Nucleus accumbens (tissue), 56 donors: ENCODE measurements around the gene FOXO3.
A peak's percentile ranks its signal among the peaks of the same experiment; 100 is the strongest.

Source experiments
- DNase-seq, 56 donors: peaks; one replicate each; lab custom pipeline; 2025; lab: John Stamatoyannopoulos, UW

The FOXO3 gene

DNA sequence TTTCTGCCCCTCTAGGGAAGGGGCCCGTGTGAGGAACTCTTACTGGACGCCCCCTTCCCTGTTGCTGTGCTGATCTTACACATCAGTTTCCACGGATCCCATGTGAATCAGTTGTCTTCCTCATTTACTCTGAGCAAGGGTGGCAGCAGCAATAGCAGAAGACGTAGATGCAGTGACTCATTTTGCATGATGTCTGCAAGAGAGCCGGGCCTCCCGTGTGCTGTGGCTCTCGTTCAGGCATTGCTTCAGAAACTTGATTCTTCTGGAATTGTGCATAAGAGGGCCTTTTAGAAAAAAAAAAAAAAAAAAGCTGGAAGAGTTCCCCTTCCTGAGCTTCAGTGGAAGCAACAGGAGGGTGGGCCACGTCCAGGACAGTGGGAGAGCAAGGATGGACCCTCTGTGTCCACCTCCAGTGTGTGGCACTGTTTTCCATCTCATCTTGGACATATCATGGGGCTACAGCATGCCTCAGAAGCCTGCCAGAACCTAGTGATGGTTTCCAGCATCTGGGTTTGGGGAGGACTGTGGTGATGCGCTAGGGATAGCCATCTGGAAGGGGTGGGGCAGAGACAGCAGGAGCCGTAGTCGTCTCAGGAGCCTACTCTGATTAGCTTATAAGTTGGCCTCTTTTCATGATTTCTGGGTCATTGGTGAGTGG lies 62.1 kb downstream of the FOXO3 start:
- peak in 22 of 56 donors; percentile 5 to 64 (median 30) for DNase-seq

DNA sequence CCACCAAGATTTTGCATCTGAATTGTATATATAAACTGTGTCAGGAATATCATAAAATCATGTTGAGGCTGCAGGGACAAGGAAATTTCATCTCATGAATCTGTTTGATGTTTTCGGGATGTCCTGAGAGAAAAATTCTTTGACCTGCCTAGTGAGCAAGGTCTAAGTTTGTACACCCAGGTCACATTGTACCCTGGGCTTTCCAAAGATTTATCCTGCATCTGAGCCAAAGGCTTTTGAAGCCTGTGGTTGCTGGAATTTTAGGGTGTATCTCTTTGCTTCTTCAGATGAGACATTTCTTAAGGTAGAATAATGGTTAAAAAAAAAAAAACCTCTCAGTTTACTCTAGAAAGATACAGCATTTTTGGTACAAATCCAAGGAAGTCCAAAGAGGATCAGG lies 63.3 kb downstream of the FOXO3 start:
- no peak for DNase-seq

DNA sequence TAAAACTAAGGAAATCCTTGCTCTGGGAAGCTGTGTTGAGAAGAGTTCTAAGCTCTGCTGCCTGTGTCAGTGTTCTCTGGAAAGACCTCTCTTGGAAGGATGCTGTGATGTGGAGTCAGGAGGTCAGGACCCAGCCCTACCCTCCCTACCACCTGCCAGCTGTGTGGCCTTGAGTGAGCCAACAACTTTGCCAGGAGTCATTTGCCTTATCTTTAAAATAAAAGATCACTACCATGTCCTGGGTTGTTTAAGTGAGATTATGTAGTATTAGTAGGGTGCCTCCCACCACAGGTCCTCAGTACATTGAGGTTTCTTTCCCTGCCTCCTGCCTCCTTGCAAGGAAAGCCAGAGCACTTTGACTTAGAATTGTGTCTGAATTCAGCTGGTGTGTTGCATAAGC lies 64.9 kb downstream of the FOXO3 start:
- no peak for DNase-seq

DNA sequence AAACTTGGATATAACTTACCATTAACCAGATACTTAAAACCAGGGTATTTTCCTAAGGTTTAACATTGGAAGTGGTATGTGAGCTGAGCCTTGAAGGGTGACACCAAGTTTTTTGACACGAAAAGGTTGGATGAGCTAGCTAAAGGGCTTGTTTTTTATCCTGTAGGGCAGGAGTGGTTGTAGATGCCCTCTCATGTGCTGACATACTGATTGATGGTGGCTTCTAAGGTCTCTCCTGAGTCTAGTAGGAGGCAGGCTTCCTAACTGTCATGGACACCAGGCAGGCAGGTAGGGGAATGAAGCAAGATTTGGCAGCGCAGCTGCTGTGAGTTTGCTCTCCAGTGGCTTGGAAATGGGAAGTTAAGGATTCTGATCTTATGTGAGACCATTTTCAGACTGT lies 66.1 kb downstream of the FOXO3 start:
- no peak for DNase-seq

DNA sequence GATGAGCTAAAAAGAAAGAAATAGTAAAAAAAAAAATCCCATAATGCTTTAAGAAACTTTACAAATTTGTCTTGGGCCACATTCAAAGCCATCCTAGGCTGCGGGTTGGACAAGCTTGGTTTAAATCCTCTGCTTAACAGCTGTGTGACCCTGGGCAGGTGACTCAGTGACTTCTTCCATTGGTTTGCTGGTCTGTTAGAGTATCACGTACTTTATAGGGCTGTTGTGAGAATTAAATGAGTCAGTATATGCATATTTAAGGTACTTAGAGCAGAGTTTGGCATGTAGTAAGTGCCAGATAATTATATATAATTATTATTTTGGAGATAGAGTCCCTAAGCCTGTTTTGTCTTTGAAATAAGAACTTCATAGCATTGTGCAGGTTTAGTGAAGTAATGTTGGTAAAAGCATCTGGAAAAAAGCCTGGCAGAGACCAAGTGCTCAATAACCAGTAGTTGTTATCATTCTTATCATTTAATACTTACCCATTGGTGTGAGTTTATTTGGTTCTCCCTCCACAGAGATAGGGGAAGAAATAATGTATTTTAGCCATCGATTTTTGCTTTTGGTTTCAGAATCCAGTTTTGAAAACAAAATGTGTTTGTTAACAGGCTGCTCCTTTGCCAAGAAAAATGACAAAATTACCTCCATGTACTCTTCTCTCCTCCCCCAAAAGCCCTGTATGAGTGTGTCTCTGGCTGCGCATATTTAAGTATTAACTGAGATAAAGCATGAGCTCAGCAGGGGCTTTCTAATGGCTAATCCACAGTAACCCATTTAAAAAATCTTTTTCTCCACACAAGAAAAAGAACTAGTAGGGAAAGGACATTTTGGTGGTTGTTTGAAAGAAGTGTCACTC lies 67.2 kb downstream of the FOXO3 start:
- no peak for DNase-seq

DNA sequence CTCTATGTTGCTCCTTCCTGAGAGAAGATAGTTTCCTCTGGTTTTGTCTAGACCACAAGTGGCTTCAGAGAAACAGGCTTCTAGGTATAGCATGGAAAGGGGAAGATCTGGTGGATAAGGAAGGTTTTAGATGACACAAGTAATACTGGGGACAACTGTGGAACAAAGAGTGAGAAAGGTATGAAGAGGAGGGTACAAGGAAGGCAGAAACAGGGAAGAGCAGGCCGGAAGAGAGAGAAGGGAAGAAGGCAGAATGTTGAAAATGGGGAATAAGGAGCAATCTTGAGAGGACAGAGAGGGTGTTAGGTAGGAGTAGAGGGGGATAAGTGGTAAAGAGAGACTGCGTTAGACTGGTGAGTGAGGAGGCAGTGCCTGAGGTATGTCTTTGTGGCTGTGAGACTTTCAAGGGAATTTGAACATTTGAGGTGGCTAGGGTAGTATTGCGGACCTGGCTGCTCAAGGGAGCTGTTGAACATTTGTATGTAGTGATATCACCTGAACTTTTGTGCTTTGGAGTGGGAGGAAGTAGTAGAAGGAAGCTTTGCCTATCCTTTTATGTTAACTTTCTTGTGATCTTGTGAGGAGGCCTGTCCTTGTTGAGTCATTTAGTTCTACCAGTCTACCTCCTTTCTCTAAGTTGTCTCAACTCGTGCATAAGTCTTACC lies 69.5 kb downstream of the FOXO3 start:
- no peak for DNase-seq

DNA sequence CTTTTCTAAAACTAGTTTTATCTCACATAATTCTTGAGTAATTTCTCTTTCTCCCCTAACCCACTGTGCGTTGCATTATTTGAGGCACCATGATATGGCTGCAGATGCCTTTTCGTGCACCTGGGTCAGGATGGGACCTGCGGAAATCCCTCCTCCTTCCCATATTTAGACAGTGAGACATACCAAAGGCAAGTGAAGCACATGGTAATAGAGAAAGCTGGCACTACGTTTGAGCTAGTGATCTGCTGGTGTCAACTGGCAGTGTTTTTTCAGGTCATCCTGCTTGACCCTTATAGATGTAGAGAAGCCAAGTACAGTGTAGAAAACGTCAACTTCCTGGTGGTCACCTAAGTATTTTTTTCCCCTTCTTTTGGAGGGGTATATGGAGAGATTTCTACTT lies 71.7 kb downstream of the FOXO3 start:
- DNase-seq: no peak

DNA sequence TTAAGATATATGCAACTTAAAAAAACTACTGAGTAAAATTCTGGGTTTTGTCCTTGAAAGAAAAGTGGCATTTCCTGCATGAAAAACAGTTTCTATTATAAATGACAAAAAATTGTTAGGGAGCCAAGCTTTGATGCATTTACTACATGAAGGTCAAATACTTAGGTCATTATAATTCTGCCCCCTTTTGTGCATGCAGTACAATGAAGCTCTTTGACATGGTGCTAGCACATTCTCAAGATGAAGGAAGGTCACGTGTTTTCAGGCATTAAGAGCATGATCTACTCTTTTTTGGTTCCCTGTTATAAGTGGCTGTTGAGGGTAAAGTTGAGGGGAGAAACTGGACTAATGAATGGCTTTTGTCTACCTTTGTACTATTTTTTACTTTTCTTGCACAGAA lies 72.7 kb downstream of the FOXO3 start:
- DNase-seq: no peak

DNA sequence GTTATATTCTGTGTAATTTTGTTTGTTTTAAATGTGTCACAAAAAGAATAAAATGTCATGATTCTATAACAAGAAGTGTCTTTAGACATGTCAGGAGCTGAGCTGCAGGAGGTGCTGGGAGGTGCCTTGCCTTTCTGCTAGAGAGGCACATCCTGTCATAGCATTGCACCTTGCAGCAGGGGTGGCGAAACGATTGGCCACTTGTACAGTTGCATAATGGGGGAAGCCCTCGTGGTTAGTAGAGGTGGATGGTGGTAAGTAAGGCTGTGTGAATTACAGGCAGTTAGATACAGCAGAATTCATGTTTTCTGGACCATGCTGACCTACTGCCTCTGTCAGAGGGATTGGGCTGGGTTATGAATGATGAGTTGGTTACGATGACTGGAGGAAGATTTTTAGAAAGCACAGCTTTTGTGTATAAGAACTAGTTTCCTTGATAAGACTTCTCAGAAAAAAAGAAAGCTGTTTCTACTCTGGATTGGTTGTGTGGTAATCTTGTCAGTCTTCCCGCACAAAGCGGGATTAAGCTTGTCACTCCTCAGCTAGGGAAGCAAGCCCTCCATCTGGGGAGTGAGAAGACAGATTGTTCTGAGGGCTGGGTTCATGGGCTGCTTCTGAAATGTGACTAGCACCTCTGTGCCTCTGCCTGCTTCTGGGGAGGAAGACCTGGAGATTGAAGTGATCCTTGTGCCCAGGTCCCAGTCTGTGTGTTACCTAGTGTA lies 74.9 kb downstream of the FOXO3 start:
- DNase-seq: no peak

DNA sequence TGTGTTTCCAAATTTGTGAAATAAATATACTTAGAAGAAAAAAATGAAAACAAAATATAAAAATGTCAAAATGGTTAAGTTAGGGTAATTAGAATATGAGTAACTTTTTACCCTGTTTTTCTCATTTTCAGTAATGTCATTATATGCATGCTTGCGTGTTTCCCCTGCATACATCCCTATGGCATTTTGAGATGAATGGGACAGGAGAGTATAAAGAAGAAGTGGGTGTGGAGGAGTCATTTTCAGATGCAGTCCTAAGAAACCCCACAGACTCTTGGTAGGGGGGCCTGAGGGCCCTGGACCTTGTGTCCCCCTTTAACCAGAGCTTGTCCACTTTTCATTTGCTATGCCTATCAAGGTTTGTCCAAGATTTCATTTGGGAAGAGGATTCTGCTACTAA lies 77.2 kb downstream of the FOXO3 start:
- DNase-seq: no peak

DNA sequence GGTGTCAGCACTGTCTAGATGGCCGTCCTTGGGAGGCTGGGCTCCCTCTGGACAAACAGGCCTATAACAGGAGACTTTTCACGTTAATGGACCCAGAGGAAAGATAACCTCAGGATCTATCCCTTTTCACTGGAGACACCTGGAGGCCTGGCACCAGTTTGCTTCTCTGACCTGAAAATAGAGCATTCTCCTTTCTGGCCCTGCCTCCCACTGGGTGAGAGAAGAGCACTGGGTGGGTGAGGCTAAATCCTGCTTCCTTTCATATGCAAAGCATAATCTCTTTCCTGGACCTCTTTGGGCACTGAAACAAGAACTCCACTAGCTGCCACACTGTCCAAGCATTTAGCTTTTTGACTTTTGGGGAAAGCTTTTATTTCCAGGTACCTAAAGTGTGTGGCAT lies 78.3 kb downstream of the FOXO3 start:
- DNase-seq: no peak

DNA sequence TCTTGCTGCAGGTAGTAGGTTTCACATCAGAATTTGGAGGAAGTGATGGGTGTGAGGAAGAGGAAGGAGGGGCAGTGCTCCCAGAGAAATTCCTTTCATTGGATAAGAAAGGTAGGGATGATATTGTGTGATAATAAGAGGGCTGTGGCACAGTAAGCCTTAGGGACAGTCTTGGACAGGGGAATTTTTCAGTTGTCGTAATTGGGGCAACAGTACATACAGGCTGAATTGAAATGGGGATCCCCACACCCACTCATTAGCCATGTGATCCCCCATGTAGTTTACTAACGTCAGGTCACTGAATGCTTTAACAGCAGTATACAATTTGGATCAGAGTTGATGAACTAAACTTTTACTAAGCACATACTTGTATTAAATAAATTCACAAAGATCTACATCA lies 79.4 kb downstream of the FOXO3 start:
- no peak for DNase-seq

DNA sequence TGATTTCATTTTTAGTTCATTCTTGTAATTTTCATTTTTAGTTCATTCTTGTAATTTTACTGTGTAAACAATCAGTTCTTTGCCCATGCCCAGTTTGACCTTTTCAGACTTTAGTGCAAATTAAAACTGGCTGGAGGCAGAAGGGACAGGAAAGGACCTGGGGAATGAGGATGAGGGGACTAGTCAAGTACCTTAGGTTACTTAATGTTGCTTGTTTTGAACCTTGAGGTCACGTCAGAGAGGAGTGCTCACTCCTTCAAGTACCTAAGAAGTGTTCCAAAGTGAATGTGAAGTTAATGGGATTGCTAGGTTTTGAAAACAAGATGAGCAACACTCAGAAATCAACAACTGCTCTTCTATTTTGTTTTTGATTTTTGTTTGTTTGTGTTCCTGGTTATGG lies 82.5 kb downstream of the FOXO3 start:
- no peak for DNase-seq

DNA sequence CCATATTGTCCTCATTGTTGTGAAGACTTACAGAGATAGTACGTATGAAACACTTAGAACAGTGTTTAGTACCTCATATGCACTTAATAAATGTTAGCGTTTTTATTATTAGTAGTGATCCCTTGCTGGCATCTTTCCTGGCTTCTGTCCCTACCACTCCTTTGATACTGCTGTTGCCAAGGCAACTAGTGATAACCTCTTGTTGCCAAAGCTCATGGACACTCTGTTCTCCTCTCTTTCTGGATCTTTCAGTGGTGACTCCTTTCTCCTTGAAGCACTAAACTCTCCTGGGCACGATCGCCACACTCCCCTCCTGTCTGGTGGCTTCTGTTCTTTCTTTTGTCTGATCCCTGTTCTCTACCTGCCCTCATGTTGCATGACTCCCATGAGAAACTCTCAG lies 83.5 kb downstream of the FOXO3 start:
- no peak for DNase-seq

DNA sequence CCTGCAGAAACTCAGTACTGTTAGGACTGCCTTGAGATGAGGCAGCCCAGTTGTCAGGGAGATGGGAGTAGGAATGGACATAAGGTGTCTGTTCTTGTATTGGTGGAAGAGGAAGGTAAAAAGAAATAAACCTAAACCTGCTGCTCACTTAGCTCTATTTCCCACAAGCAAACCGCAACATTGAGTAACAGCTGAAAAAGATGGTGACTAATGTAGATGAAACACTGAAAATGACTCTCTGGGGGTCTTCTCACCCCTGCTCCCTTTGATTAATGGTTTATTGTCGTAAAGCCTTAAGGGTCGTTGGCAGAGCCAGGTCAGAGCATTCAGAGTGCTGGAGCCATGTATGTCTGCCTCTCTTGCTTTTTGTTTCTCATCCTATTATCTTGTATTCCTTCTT lies 87.5 kb downstream of the FOXO3 start:
- DNase-seq: no peak

DNA sequence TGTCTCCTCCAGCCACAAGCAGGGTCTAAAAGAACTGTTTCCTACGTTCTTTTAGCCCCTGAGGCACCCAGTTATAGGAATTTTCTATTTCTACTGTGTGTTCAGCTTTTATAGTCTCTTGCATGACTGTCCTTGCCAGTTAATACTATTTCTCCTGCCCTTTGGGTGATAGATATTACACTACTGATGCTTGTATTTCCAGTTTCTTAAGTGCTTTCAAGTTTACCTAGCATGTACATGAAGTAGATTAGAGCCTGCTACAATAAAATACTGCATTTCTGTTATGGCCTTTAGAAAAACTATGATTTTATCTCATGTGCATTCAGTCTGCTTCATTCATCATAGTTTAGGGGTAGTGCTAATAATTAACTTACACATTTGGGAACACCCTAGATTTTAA lies 89.6 kb downstream of the FOXO3 start:
- no peak for DNase-seq

DNA sequence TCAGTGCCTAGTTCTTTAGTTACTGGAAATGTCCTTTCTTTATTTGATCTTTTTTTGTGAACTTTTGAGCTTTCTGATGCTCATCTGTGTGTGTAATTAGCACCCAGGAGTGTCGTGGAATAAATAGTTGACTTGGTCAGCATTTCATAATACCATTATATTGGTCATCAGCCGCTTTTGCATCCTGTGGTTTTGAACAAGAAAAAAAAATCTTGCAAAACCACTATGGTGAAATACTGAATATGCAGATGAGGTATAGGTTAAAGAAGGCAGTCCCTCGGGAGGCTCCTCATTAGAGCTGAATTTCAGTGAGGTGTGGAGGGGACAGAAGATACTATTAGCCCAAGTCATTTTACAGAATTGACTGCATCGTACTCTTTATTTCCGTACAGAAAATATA lies 90.1 kb downstream of the FOXO3 start:
- no peak for DNase-seq

DNA sequence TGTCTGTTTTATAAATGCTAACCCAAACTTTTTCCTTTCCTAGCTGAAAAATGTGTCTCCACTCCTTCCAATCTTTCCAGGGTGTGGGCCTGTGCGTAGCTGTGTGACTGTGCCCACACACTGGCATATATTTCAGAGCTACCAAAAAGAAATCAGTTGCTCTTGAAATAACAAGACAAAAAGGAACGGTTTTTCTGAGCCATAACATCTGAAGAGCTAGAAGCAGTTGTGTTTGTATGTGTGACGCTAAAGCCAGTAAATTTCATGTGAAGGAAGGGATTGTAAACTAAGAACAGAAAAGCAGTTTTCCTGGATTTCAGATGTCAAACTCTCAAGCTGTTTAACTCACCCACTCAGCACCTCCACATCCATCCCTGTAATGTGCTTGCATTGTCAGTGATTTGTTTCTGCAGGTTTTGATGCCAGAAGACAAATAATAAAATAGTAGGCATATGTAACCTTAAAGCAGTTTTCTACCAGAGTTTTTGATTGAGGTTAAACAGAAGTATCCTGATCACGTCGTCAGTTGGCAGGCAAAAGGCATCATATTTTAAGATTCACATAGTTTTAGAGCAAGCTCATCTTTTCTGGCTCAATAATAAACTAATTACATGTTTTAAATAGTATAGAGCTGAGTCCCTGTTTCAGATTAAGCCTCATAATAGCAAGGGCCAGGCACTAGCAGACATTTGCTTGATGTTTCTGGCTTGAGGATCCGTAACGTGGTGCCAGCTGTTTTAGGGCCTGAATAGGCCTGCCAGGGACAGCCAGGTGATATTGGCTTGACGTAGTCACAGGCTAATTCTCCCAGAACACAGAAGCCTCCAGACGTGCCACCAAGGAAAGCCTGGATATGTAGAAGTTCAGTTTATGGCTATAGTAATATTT lies 90.9 kb downstream of the FOXO3 start:
- peak in 6 of 56 donors; percentile 2 to 34 (median 16) for DNase-seq

DNA sequence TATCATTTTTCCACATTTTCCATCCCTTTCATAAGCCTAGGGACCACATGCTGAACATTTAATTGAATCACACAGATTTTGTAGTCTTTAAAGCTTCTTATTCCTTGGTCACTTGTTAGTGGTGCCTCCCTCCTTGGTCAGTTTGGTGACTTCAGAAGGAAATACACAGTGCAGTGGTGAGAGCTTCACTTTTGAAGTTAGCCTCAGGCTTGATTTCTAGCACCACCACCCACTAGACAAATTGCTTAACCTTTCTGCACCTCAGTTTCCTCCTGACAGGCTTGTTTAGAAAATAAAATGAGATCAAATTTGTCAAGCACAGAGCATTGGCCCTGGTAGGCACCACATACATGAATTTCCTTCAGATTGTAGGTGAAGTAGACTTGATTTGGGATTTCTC lies 91.7 kb downstream of the FOXO3 start:
- DNase-seq: no peak

DNA sequence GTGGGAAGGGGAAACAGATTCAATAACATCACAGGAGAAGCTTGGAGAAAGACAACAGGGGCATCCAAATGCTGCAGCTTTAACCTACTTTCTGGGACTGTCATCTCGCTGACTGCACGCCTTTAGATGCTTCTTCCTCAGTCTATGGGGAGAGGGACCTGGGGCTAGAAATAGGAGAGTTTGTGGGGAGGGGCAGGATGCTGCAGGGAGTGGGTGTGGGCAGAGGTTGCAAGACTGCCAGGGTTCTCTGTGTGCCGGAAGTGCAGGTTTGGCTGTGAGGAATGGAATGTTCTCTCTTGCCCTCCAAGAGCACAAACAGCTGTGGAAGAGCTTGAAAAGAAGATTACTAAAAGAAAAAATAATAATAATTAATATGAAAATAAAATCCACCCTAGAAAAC lies 93.2 kb downstream of the FOXO3 start:
- peak in 2 of 56 donors; percentile 11 to 32 for DNase-seq
